NB4 (cell line): Measurements from ENCODE around the gene SLC35D3.
"Not testable (repeated sequence)": the region's sequence is repeated elsewhere in the genome, so short reads cannot be mapped to it uniquely, and the experiment has no call there.

Experiments used
- DNase-seq: peaks from one replicate; pipeline ENCODE4 v3.0.0; 2010; ENCODE audit warnings: low read depth
- H3K4me3 ChIP-seq: one replicate; pipeline ENCODE4 v1.5.1; 2011; ENCODE audit warnings: mild to moderate bottlenecking, low read depth, low read length, moderate library complexity
- CTCF ChIP-seq: IDR thresholded peaks from one replicate; pipeline ENCODE4 v1.5.1; 2012; ENCODE audit warnings: low read depth, low read length
- MYC ChIP-seq: IDR thresholded peaks from 2 replicates; pipeline ENCODE4 v1.6.1; 2011; ENCODE audit warnings: low read depth, low read length
- POLR2A ChIP-seq: IDR thresholded peaks from 2 replicates; pipeline ENCODE4 v1.6.1; 2011; ENCODE audit warnings: mild to moderate bottlenecking; ENCODE audit not compliant: insufficient read length; ENCODE audit errors: extremely low read depth
- TF ChIP-seq, protein P1 (sequence below): IDR thresholded peaks from 2 replicates; pipeline ENCODE4 v1.6.1; 2011; ENCODE audit warnings: low read depth, low read length

SLC35D3 gene

DNA sequence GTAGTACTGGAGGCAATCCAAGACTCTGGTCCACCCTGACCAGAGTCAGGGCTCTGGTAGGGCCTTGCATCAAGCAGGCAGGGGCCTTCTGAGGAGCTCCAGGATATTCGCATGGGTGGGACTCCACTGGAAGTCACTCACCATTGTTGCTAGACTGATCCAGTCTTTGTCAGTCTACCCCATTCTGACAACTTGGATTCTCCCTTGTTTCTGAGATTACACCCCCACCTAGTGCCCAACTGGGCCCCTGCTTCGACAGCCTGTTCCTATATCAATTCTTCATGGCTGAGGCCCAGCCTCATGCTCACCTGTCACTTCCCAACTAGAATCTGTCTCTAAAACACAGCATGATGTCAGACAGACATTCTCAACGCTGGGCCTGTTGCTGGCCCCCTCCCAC lies 5.2 kb downstream of the SLC35D3 start:
- DNase-seq = peak; percentile 59
- no peak overlapping the region for H3K4me3 ChIP-seq
- TF ChIP-seq, protein P1, sequence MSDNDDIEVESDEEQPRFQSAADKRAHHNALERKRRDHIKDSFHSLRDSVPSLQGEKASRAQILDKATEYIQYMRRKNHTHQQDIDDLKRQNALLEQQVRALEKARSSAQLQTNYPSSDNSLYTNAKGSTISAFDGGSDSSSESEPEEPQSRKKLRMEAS = no peak
- peak; percentile 65 for TF ChIP-seq CTCF

DNA sequence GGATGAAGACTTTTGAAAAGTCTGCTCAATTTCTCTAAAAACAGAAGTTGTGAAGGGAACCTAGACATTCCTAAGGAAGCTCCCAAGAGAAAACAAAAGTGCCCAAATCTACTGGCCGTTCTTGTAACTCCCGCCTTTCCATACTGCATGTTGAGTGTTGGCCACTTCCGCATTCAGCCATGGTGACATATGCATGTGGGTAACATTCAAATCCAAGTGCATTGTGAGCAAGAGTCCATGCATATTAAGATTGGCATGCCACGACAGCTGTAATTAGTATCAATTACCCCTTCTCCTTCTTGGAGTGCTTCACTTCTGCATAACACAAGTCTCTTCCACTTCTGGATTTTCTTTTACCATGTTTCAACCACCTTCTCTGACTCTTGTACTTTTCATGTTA lies 8.4 kb downstream of the SLC35D3 start:
- no peak overlapping the region for H3K4me3 ChIP-seq
- no peak for DNase-seq
- TF ChIP-seq, protein P1 = no peak
- no peak for TF ChIP-seq MYC

- no peak overlapping the region for H3K4me3 ChIP-seq
- TF ChIP-seq POLR2A (no peak), CTCF (no peak), MYC (no peak)
- TF ChIP-seq, protein P1 = no peak
- no peak for DNase-seq
Observed at GRCh38 chr6:136932599-136932998, 10.5 kb downstream of the SLC35D3 start.

GRCh38 chr6:136945072-136945471 lies 23.0 kb downstream of the SLC35D3 start:
- DNase-seq = no peak
- no peak overlapping the region for H3K4me3 ChIP-seq

GRCh38 chr6:136945711-136946121 lies 23.6 kb downstream of the SLC35D3 start:
- no peak for DNase-seq
- no peak overlapping the region for H3K4me3 ChIP-seq
- TF ChIP-seq, protein P1 = no peak
- no peak for TF ChIP-seq CTCF
- no peak for TF ChIP-seq MYC
- no peak for TF ChIP-seq POLR2A

More at GRCh38 chr6:136945072-136945471, 23.0 kb downstream of the SLC35D3 start:
- TF ChIP-seq CTCF (no peak), MYC (no peak), POLR2A (no peak)

- H3K4me3 ChIP-seq = no peak overlapping the region
- DNase-seq = no peak
- TF ChIP-seq, protein P1 = no peak
- TF ChIP-seq CTCF (no peak), POLR2A (no peak), MYC (no peak)
Observed at GRCh38 chr6:136947037-136947436, 24.9 kb downstream of the SLC35D3 start.

- not testable (repeated sequence) for H3K4me3 ChIP-seq, DNase-seq
Observed at GRCh38 chr6:136949957-136950356, 27.9 kb downstream of the SLC35D3 start.
